Activated CD4-positive, alpha-beta memory T cell treated with anti-CD3 and anti-CD28 coated beads for 36 hours (primary cell): Measurements from ENCODE around the gene KAZN. TPM values are rescaled to one million over a fixed set of nuclear protein-coding genes. Genes with fewer than 3 reads are reported as not detected.

Experiments
- CTCF ChIA-PET: fragments of 350-600 bp; sonication (Branson Sonifier 250); formaldehyde crosslinking; loops from one replicate; lab custom pipeline; 2021; ENCODE audit warnings: antibody characterized with exemption, inconsistent platforms; lab: Charles Lee
- POLR2A ChIA-PET: fragments of 350-600 bp; sonication (Branson Sonifier 250); formaldehyde crosslinking; loops from one replicate; lab custom pipeline; 2021; ENCODE audit warnings: antibody characterized with exemption; lab: Charles Lee
- DNase-seq: peaks from one replicate; pipeline ENCODE4 v3.0.0-alpha.2; 2020
- H3K27ac Mint-ChIP-seq: one replicate; pipeline ENCODE4 v1.8.0; 2021; ENCODE audit warnings: mixed read lengths
- H3K27me3 Mint-ChIP-seq: one replicate; pipeline ENCODE4 v1.8.0; 2021; ENCODE audit warnings: mixed read lengths
- H3K36me3 Mint-ChIP-seq: one replicate; pipeline ENCODE4 v1.8.0; 2021; ENCODE audit warnings: mixed read lengths
- H3K4me1 Mint-ChIP-seq: one replicate; pipeline ENCODE4 v1.8.0; 2021; ENCODE audit warnings: low read depth, mixed read lengths
- H3K4me3 Mint-ChIP-seq: one replicate; pipeline ENCODE4 v1.8.0; 2021; ENCODE audit warnings: mild to moderate bottlenecking, mixed read lengths
- H3K9me3 Mint-ChIP-seq: one replicate; pipeline ENCODE4 v1.8.0; 2021; ENCODE audit warnings: mixed read lengths
- intact Hi-C: fragments of 100-400 bp; cut with micrococcal nuclease; formaldehyde crosslinking; loops from one replicate; pipeline ENCODE4 v1.15.1; 2023
- total RNA-seq, 2 experiments: library from RNA; stranded (reverse); gene quantifications; one replicate each; pipeline ENCODE4 v1.2.3, GENCODE V29; 2021

The KAZN gene
- total RNA-seq, 2 experiments from 2014 or later, result 0.31 to 0.33 TPM

GRCh38 chr1:14869187-14869586, 270.7 kb downstream of the KAZN start:
- POLR2A ChIA-PET, result interaction anchor here (0.6 kb wide), 1 partner anchor 812 kb away, joined by 4 read pairs; no protein-coding TSS in a partner anchor
- Mint-ChIP-seq H3K36me3 (no peaks in the 10 kb centered on the region), H3K27ac (no peak overlapping the region), H3K4me3 (no peak overlapping the region), H3K27me3 (peaks cover 8% of the 10 kb centered on the region), H3K9me3 (no peaks in the 10 kb centered on the region), H3K4me1 (no peaks in the 10 kb centered on the region)
- intact Hi-C loops, result no loop called here
- CTCF ChIA-PET, result no interaction called here
- no peak for DNase-seq

DNA sequence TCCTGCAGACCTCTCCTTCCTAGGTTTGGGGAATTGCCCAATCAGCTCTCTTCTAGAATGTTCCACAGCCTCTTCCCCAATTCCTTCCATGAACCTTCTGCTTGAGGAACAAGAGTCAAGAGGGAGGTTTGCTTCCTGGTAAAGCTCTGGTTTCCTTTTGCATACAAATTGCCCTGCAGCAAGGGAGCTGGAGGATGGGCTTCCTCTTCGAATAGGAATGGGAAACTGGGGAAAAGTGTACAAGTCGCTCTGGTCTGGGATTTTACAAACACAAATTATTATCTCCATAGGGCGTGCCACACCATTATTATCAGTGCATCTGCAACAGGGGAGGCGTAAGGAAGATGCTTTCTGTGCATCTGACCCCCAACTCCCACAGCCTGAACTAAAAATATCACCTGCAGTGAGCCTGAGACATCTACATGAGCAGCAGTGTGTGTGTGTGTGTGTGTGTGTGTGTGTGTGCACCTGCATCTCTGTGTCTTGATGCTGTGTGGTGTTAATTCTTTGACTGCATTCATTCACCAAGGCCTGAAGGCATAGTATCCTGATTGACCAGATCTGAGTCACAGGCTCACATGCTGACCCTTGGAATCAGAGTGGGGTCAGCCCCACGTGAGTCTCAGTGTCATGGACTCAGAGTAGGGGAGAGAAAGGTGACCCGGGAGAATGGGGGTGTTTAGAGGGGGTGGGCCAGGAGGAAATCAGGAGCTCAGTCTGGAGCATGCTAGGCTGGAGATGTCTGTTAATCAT, 272.9 kb downstream of the KAZN start:
- ChIA-PET CTCF (no interaction called here), POLR2A (no interaction called here)
- H3K4me3 Mint-ChIP-seq, result no peak overlapping the region
- no peaks in the 10 kb centered on the region for H3K9me3 Mint-ChIP-seq
- no peaks in the 10 kb centered on the region for H3K4me1 Mint-ChIP-seq
- no peak overlapping the region for H3K27ac Mint-ChIP-seq
- peaks cover 6% of the 10 kb centered on the region for H3K27me3 Mint-ChIP-seq
- no peaks in the 10 kb centered on the region for H3K36me3 Mint-ChIP-seq
- intact Hi-C loops, result no loop called here
- DNase-seq, result no peak

GRCh38 chr1:14872762-14873161, 274.3 kb downstream of the KAZN start:
- CTCF ChIA-PET, result no interaction called here
- no peak overlapping the region for H3K4me3 Mint-ChIP-seq

DNA sequence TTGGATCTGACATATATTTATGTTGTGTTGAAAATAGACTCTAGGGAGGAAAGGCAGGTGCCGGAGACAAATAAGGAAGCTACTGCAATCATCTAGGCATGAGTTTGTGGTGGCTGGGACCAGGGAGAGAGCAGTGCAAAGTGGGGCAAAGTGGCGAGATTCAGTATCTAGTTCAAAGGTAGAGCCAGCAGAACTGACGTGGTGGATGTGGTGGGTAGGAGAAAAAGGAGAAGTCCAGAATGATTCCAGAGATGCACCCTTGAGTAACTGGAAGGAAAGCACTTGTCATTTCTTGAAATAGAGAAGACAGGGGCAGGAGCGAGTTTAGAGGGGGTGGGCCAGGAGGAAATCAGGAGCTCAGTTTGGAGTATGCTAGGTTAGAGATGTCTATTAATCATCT, 275.2 kb downstream of the KAZN start:
- H3K4me1 Mint-ChIP-seq, result no peaks in the 10 kb centered on the region
- CTCF ChIA-PET, result no interaction called here
- H3K36me3 Mint-ChIP-seq, result no peaks in the 10 kb centered on the region
- no peak for DNase-seq
- no peaks in the 10 kb centered on the region for H3K9me3 Mint-ChIP-seq
- H3K4me3 Mint-ChIP-seq, result no peak overlapping the region
- intact Hi-C loops, result no loop called here
- no peak overlapping the region for H3K27ac Mint-ChIP-seq
- POLR2A ChIA-PET, result no interaction called here
- H3K27me3 Mint-ChIP-seq, result peaks cover 6% of the 10 kb centered on the region

More at GRCh38 chr1:14872762-14873161, 274.3 kb downstream of the KAZN start:
- Mint-ChIP-seq H3K27ac (no peak overlapping the region), H3K9me3 (no peaks in the 10 kb centered on the region), H3K27me3 (peaks cover 6% of the 10 kb centered on the region), H3K4me1 (no peaks in the 10 kb centered on the region), H3K36me3 (no peaks in the 10 kb centered on the region)
- POLR2A ChIA-PET, result no interaction called here
- no peak for DNase-seq
- intact Hi-C loops, result no loop called here

GRCh38 chr1:14875524-14876509, 277.3 kb downstream of the KAZN start:
- no peaks in the 10 kb centered on the region for H3K36me3 Mint-ChIP-seq
- DNase-seq, result no peak
- H3K27ac Mint-ChIP-seq, result no peak overlapping the region
- POLR2A ChIA-PET, result no interaction called here
- intact Hi-C loops, result no loop called here
- no peaks in the 10 kb centered on the region for H3K4me1 Mint-ChIP-seq
- no peak overlapping the region for H3K4me3 Mint-ChIP-seq
- CTCF ChIA-PET, result no interaction called here
- no peaks in the 10 kb centered on the region for H3K9me3 Mint-ChIP-seq
- H3K27me3 Mint-ChIP-seq, result peaks cover 6% of the 10 kb centered on the region

DNA sequence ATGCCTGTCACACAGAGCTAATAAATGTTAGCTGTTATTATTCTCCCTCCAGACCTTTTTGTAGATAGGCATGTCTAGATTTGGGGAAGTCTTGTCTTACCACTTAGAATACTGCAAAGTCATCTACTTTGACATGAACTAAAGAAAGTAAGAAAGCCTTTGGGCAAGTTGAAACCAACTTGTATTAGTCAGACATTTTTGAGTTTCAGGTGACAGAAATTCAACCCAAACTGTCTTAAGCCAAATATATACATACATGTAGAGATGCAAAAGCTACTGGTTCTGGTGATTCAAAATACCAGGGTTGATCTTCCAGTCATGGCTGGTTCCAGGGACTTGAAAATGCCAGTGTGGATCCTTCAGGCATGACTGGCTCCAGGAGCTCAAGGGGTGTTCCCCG, 278.3 kb downstream of the KAZN start:
- H3K9me3 Mint-ChIP-seq, result no peaks in the 10 kb centered on the region
- DNase-seq, result no peak
- H3K4me3 Mint-ChIP-seq, result no peak overlapping the region
- ChIA-PET CTCF (no interaction called here), POLR2A (no interaction called here)
- no peaks in the 10 kb centered on the region for H3K4me1 Mint-ChIP-seq
- H3K36me3 Mint-ChIP-seq, result no peaks in the 10 kb centered on the region
- peaks cover 1% of the 10 kb centered on the region for H3K27me3 Mint-ChIP-seq
- intact Hi-C loops, result no loop called here
- H3K27ac Mint-ChIP-seq, result no peak overlapping the region

GRCh38 chr1:14877224-14877623, 278.7 kb downstream of the KAZN start:
- Mint-ChIP-seq H3K36me3 (no peaks in the 10 kb centered on the region), H3K27me3 (no peaks in the 10 kb centered on the region), H3K9me3 (no peaks in the 10 kb centered on the region), H3K4me1 (no peaks in the 10 kb centered on the region), H3K4me3 (no peak overlapping the region), H3K27ac (no peak overlapping the region)
- no peak for DNase-seq
- ChIA-PET POLR2A (no interaction called here), CTCF (no interaction called here)
- intact Hi-C loops, result no loop called here

GRCh38 chr1:14878124-14878523, 279.6 kb downstream of the KAZN start:
- no peaks in the 10 kb centered on the region for H3K4me1 Mint-ChIP-seq
- H3K36me3 Mint-ChIP-seq, result no peaks in the 10 kb centered on the region
- no peaks in the 10 kb centered on the region for H3K9me3 Mint-ChIP-seq
- DNase-seq, result no peak
- H3K27ac Mint-ChIP-seq, result no peak overlapping the region
- intact Hi-C loops, result no loop called here
- peaks cover 2% of the 10 kb centered on the region for H3K27me3 Mint-ChIP-seq
- CTCF ChIA-PET, result no interaction called here
- POLR2A ChIA-PET, result no interaction called here
- H3K4me3 Mint-ChIP-seq, result no peak overlapping the region

DNA sequence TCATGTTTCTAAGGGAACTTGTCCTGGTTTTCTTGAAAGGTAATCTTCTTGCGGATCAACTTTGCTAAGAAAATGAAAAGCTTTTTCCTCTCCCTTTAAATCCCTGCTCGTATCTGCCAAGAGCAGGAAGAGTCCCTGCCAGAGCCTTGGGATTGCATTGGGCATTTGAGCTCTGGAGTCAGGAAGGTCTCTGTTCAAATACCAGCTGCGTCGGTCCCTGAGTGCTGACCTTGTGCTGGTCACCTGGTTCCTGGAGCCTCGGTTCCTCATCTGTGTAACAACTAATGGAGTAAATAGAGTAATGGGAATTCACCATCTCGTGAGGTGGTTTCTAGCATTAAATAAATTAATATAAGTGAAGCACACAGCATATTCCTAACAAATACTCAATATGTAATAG, 280.5 kb downstream of the KAZN start:
- intact Hi-C loops, result no loop called here
- DNase-seq, result no peak
- H3K36me3 Mint-ChIP-seq, result no peaks in the 10 kb centered on the region
- H3K4me3 Mint-ChIP-seq, result no peak overlapping the region
- POLR2A ChIA-PET, result no interaction called here
- peaks cover 2% of the 10 kb centered on the region for H3K27me3 Mint-ChIP-seq
- H3K27ac Mint-ChIP-seq, result no peak overlapping the region
- no peaks in the 10 kb centered on the region for H3K4me1 Mint-ChIP-seq
- CTCF ChIA-PET, result no interaction called here
- H3K9me3 Mint-ChIP-seq, result no peaks in the 10 kb centered on the region

DNA sequence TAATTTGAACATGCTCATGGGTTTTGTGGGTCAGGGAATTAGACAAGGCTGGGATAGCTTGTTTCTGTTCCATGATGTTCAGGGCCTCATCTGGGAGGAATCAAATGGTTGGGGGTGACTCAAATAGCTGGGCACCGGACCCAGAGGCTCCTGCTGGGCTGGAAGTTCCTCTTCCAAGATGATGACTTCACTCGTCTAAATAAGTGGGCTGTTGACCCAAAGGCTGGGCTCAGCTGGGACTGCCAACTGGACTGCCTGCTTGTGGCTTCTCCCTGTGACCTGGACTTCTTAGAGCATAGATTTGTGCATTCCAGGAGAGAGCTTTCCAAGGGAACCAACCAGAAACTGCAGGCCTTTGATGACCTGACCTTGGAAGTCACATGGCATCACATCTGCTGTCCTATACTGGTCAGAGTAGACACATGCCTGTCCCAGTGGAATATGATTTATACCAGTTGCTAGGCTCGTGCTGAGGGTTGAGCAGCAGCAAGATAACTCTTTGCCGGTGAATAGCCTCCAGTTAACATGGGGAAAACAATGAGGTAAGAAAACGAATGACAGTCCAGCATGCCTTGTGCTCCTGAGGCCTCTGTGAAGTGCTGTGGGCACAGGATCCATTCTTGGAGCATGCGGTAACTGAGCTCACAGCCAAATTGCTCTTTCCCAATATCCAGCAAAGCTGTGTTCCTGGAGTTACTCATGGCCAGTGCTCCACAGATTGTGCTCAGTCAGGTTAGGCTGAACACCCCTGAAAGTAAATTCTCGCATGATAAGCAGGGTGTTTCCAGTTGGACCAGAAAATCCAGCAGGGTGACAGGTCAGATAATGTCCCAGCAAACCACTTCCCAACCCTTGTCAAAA, 282.2 kb downstream of the KAZN start:
- POLR2A ChIA-PET, result no interaction called here
- no peaks in the 10 kb centered on the region for H3K4me1 Mint-ChIP-seq
- no peak overlapping the region for H3K27ac Mint-ChIP-seq
- intact Hi-C loops, result no loop called here
- H3K9me3 Mint-ChIP-seq, result no peaks in the 10 kb centered on the region
- no peak for DNase-seq
- H3K4me3 Mint-ChIP-seq, result no peak overlapping the region
- peaks cover 2% of the 10 kb centered on the region for H3K27me3 Mint-ChIP-seq
- CTCF ChIA-PET, result interaction anchor here (0.9 kb wide), 1 partner anchor 147 kb away, joined by 3 read pairs; no protein-coding TSS in a partner anchor
- H3K36me3 Mint-ChIP-seq, result no peaks in the 10 kb centered on the region

GRCh38 chr1:14881775-14882672, 283.5 kb downstream of the KAZN start:
- no peak for DNase-seq
- Mint-ChIP-seq H3K4me1 (no peaks in the 10 kb centered on the region), H3K27me3 (peaks cover 2% of the 10 kb centered on the region), H3K27ac (no peak overlapping the region), H3K36me3 (no peaks in the 10 kb centered on the region), H3K4me3 (no peak overlapping the region), H3K9me3 (no peaks in the 10 kb centered on the region)
- POLR2A ChIA-PET, result no interaction called here
- CTCF ChIA-PET, result no interaction called here
- intact Hi-C loops, result no loop called here
